Astrocyte (in vitro differentiated cells and primary cell): ENCODE data around the gene SRC. TPM values are rescaled to one million over a fixed set of nuclear protein-coding genes. Genes with fewer than 3 reads are reported as not detected.

Experiments
- DNase-seq: peaks from one replicate; pipeline ENCODE4 v3.0.0-alpha.2; 2010; ENCODE audit warnings: low read depth
- FAIRE-seq: peaks from 2 replicates; lab custom pipeline; 2011; peaks lifted over from hg19 to GRCh38; lab: Jason Lieb, UNC
- H2AFZ ChIP-seq: 2 replicates; pipeline ENCODE4 v1.6.0; 2012; ENCODE audit warnings: low read depth, low read length, inconsistent platforms
- H3K27ac ChIP-seq: 2 replicates; pipeline ENCODE4 v1.5.1; 2011; ENCODE audit warnings: low read depth, low read length, inconsistent platforms
- H3K27me3 ChIP-seq: 2 replicates; pipeline ENCODE4 v1.6.0; 2011; ENCODE audit warnings: low read length, inconsistent platforms; ENCODE audit not compliant: insufficient read depth
- H3K36me3 ChIP-seq: 2 replicates; pipeline ENCODE4 v1.5.1; 2011; ENCODE audit warnings: low read length, inconsistent platforms; ENCODE audit not compliant: insufficient read depth
- H3K4me1 ChIP-seq: 2 replicates; pipeline ENCODE4 v1.5.1; 2011; ENCODE audit warnings: low read length, inconsistent platforms; ENCODE audit not compliant: insufficient read depth
- H3K4me2 ChIP-seq: 2 replicates; pipeline ENCODE4 v1.6.0; 2012; ENCODE audit warnings: low read length, inconsistent platforms
- H3K4me3 ChIP-seq: 2 replicates; pipeline ENCODE4 v1.5.1; 2011; ENCODE audit warnings: low read depth, mild to moderate bottlenecking, low read length, inconsistent platforms; ENCODE audit not compliant: insufficient read depth
- H3K79me2 ChIP-seq: 2 replicates; pipeline ENCODE4 v1.6.0; 2012; ENCODE audit warnings: mild to moderate bottlenecking, low read length, inconsistent platforms; ENCODE audit not compliant: insufficient read depth
- H3K9ac ChIP-seq: 2 replicates; pipeline ENCODE4 v1.6.0; 2012; ENCODE audit warnings: mild to moderate bottlenecking, low read length, inconsistent platforms
- H3K9me3 ChIP-seq: 2 replicates; pipeline ENCODE4 v1.5.1; 2012; ENCODE audit warnings: low read depth, mild to moderate bottlenecking, low read length, inconsistent platforms; ENCODE audit not compliant: insufficient read depth
- H4K20me1 ChIP-seq: 2 replicates; pipeline ENCODE4 v1.6.0; 2012; ENCODE audit warnings: low read length, inconsistent platforms; ENCODE audit not compliant: insufficient read depth
- H3K27ac Mint-ChIP-seq: one replicate; pipeline ENCODE4 v1.8.0; 2021; ENCODE audit warnings: mild to moderate bottlenecking, mixed read lengths; ENCODE audit not compliant: unreplicated experiment
- H3K27me3 Mint-ChIP-seq: one replicate; pipeline ENCODE4 v1.8.0; 2021; ENCODE audit warnings: low read depth, mixed read lengths; ENCODE audit not compliant: unreplicated experiment
- H3K36me3 Mint-ChIP-seq: one replicate; pipeline ENCODE4 v1.8.0; 2021; ENCODE audit warnings: low read depth, mixed read lengths; ENCODE audit not compliant: unreplicated experiment
- H3K4me1 Mint-ChIP-seq: one replicate; pipeline ENCODE4 v1.8.0; 2021; ENCODE audit warnings: low read depth, mixed read lengths; ENCODE audit not compliant: unreplicated experiment
- H3K4me3 Mint-ChIP-seq: one replicate; pipeline ENCODE4 v1.8.0; 2021; ENCODE audit warnings: mild to moderate bottlenecking, moderate library complexity, mixed read lengths; ENCODE audit not compliant: unreplicated experiment
- H3K9me3 Mint-ChIP-seq: one replicate; pipeline ENCODE4 v1.8.0; 2021; ENCODE audit warnings: mild to moderate bottlenecking, mixed read lengths; ENCODE audit not compliant: unreplicated experiment
- EZH2 ChIP-seq: IDR thresholded peaks from 2 replicates; pipeline ENCODE4 v1.6.1; 2012; ENCODE audit warnings: mild to moderate bottlenecking, low read length, inconsistent platforms; ENCODE audit not compliant: insufficient read depth
- total RNA-seq: library from RNA; stranded (reverse); gene quantifications from 2 replicates; pipeline ENCODE4 v1.2.1, GENCODE V29; 2021
- TF ChIP-seq, protein P1 (sequence below): IDR thresholded peaks from 2 replicates; pipeline ENCODE4 v1.5.1; 2011; ENCODE audit warnings: low read depth, mild to moderate bottlenecking, inconsistent platforms, low read length, moderate library complexity; ENCODE audit not compliant: insufficient read depth

Gene SRC
- total RNA-seq, 1 donor from 2014 or later, result 33.4 TPM

DNA sequence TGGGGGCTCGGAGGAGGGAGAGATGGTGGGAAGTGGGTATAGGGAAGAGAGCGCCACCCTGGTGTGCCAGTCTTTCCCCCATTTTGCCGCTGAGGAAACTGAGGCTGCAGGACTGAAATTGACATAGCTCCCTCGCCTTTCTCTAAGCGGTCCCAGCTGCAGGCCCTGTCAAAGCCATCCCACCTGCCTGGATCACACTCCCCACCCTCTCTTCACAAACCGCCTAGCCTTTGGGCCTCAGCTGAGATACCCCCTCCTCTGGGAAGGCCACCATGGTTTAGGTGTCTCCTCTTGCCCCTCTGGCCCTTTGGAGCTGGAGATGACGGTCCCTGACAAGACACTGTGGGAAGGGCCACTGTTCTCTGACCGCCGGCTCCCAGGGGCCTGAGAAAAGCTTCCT, 16.9 kb downstream of the SRC start:
- Histone ChIP-seq H3K9ac (no peak overlapping the region), H3K4me3 (no peak overlapping the region), H3K79me2 (peaks cover 49% of the 10 kb centered on the region), H3K4me1 (no peaks in the 10 kb centered on the region), H3K9me3 (no peaks in the 10 kb centered on the region), H3K4me2 (no peak overlapping the region), H4K20me1 (peaks cover 76% of the 10 kb centered on the region), H2AFZ (no peak overlapping the region), H3K27me3 (no peaks in the 10 kb centered on the region), H3K36me3 (peaks cover 7% of the 10 kb centered on the region), H3K27ac (no peak overlapping the region)
- peaks cover 20% of the 10 kb centered on the region for H3K36me3 Mint-ChIP-seq
- H3K4me1 Mint-ChIP-seq, result no peaks in the 10 kb centered on the region
- no peak for FAIRE-seq
- H3K27me3 Mint-ChIP-seq, result no peaks in the 10 kb centered on the region
- no peaks in the 10 kb centered on the region for H3K9me3 Mint-ChIP-seq
- H3K4me3 Mint-ChIP-seq, result no peak overlapping the region
- DNase-seq, result no peak
- no peak for TF ChIP-seq EZH2
- TF ChIP-seq, protein P1, sequence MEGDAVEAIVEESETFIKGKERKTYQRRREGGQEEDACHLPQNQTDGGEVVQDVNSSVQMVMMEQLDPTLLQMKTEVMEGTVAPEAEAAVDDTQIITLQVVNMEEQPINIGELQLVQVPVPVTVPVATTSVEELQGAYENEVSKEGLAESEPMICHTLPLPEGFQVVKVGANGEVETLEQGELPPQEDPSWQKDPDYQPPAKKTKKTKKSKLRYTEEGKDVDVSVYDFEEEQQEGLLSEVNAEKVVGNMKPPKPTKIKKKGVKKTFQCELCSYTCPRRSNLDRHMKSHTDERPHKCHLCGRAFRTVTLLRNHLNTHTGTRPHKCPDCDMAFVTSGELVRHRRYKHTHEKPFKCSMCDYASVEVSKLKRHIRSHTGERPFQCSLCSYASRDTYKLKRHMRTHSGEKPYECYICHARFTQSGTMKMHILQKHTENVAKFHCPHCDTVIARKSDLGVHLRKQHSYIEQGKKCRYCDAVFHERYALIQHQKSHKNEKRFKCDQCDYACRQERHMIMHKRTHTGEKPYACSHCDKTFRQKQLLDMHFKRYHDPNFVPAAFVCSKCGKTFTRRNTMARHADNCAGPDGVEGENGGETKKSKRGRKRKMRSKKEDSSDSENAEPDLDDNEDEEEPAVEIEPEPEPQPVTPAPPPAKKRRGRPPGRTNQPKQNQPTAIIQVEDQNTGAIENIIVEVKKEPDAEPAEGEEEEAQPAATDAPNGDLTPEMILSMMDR, result no peak
- H3K27ac Mint-ChIP-seq, result no peak overlapping the region

DNA sequence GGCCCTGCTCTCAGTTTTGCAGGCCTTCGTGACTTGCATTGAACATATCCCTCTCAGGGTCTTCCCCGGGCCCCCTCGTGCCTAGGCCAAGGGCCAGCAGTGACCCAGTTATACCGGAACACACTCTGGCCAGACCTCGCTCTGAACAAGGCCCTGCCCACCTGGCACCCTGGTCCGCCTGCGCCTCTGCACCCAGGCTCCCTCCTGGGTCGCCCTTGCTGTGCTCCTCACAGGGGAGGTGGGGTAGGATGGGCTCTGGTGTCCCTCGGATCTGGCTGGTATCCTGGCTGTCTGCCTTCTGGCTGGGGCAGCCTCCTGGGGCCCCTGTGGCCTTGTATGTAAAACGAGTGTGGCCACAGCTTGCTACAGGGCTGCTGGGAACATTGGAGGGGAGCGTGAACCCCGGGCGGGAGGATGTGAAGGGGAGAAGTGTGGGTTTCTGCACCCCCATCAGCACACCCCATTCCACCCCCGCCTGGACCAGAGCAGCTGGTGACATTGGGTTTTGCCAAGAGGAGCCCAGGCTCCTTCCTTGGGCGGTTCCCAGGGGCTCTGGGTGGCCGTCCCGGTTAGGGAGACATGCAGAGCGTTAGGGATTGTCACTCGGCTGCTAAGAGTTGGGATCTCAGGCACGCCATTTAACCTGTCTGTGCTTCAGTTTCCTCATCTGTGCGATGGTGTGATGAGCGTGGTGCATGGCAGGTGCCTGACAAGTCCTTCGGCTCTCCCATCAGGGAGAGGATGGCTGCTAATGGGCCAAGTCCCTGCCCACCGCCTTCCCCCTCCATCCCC, 17.5 kb downstream of the SRC start:
- Histone ChIP-seq H3K79me2 (peaks cover 43% of the 10 kb centered on the region), H3K27ac (no peak overlapping the region)
- no peak for FAIRE-seq

More for the DNA sequence above, 17.5 kb downstream of the SRC start:
- no peaks in the 10 kb centered on the region for H3K9me3 Mint-ChIP-seq
- H3K36me3 Mint-ChIP-seq, result peaks cover 22% of the 10 kb centered on the region
- peaks cover 70% of the 10 kb centered on the region for H4K20me1 ChIP-seq
- no peaks in the 10 kb centered on the region for H3K27me3 ChIP-seq
- H3K4me3 ChIP-seq, result no peak overlapping the region
- H3K4me1 Mint-ChIP-seq, result no peaks in the 10 kb centered on the region
- H3K4me1 ChIP-seq, result no peaks in the 10 kb centered on the region
- H2AFZ ChIP-seq, result no peak overlapping the region
- TF ChIP-seq, protein P1, result no peak
- TF ChIP-seq EZH2, result no peak
- peaks cover 7% of the 10 kb centered on the region for H3K36me3 ChIP-seq
- no peak overlapping the region for H3K9ac ChIP-seq
- H3K27me3 Mint-ChIP-seq, result no peaks in the 10 kb centered on the region
- H3K4me3 Mint-ChIP-seq, result no peak overlapping the region
- no peaks in the 10 kb centered on the region for H3K9me3 ChIP-seq
- H3K4me2 ChIP-seq, result no peak overlapping the region
- no peak overlapping the region for H3K27ac Mint-ChIP-seq
- no peak for DNase-seq
